Smooth muscle cell (in vitro differentiated cells): Measurements from ENCODE around the gene PTPN18. TPM values are rescaled to one million over a fixed set of nuclear protein-coding genes. Genes with fewer than 3 reads are reported as not detected.

Experiments used
- DNase-seq: peaks from one replicate; lab custom pipeline; 2025; ENCODE audit not compliant: unreplicated experiment; lab: John Stamatoyannopoulos, UW
- H2AFZ ChIP-seq: fragments of 200-600 bp; sonication (generic); 2 replicates; pipeline ENCODE4 v1.6.0; 2016; ENCODE audit warnings: antibody characterized with exemption, low read depth, mild to moderate bottlenecking
- H3F3A ChIP-seq: fragments of 200-600 bp; sonication (generic); 2 replicates; pipeline ENCODE4 v1.6.0; 2017; ENCODE audit warnings: antibody characterized with exemption, low read depth
- H3K27ac ChIP-seq: fragments of 200-600 bp; sonication (generic); 2 replicates; pipeline ENCODE4 v1.5.1; 2016; ENCODE audit warnings: low read depth, mild to moderate bottlenecking
- H3K27me3 ChIP-seq: fragments of 200-600 bp; sonication (generic); 2 replicates; pipeline ENCODE4 v1.6.1; 2016; ENCODE audit warnings: low read depth, mild to moderate bottlenecking
- H3K36me3 ChIP-seq: fragments of 200-600 bp; sonication (generic); 2 replicates; pipeline ENCODE4 v1.5.1; 2016; ENCODE audit warnings: low read depth
- H3K4me1 ChIP-seq: fragments of 200-600 bp; sonication (generic); 2 replicates; pipeline ENCODE4 v1.5.1; 2016; ENCODE audit warnings: low read depth
- H3K4me2 ChIP-seq: fragments of 200-600 bp; sonication (generic); 2 replicates; pipeline ENCODE4 v1.6.0; 2016; ENCODE audit warnings: mild to moderate bottlenecking
- H3K4me3 ChIP-seq: fragments of 200-600 bp; sonication (generic); 2 replicates; pipeline ENCODE4 v1.5.1; 2016; ENCODE audit warnings: mild to moderate bottlenecking
- H3K79me2 ChIP-seq: fragments of 200-600 bp; sonication (generic); 2 replicates; pipeline ENCODE4 v1.6.0; 2016; ENCODE audit warnings: low read depth, mild to moderate bottlenecking
- H3K9ac ChIP-seq: fragments of 200-600 bp; sonication (generic); 2 replicates; pipeline ENCODE4 v1.6.0; 2016; ENCODE audit warnings: low read depth
- H3K9me3 ChIP-seq: fragments of 200-600 bp; sonication (generic); replicated peaks from 2 replicates; pipeline ENCODE4 v1.5.1; 2016; ENCODE audit warnings: low read depth
- H4K20me1 ChIP-seq: fragments of 200-600 bp; sonication (generic); 2 replicates; pipeline ENCODE4 v1.6.0; 2016; ENCODE audit warnings: low read depth
- CTCF ChIP-seq: fragments of 200-600 bp; sonication (generic); IDR thresholded peaks from 2 replicates; pipeline ENCODE4 v1.5.1; 2017; ENCODE audit warnings: borderline replicate concordance, mild to moderate bottlenecking, antibody characterized with exemption; ENCODE audit not compliant: insufficient read depth, poor library complexity, severe bottlenecking
- WGBS: methylation state at CpG from one replicate; pipeline ENCODE4 v1.1.7; 2016; ENCODE audit warnings: low lambda C conversion rate; 5-methylcytosine and 5-hydroxymethylcytosine counted together
- polyA plus RNA-seq: library from polyadenylated mRNA; unstranded; fragments of >200 nt; fragmentation: Nextera tagmentation; extraction: Ambion mirVana; gene quantifications from 2 replicates; pipeline ENCODE4 v1.2.1, GENCODE V29; 2016
- total RNA-seq: library from RNA; depleted of rRNA; stranded (reverse); fragments of >200 nt; gene quantifications from 2 replicates; pipeline ENCODE4 v1.2.3, GENCODE V29; 2014

The PTPN18 gene
- total and polyA plus RNA-seq, 2 experiments from 2014 or later = 4.4 to 10.2 TPM

GRCh38 chr2:130345091-130345490 is 10.8 kb upstream of the PTPN18 start:
- WGBS = 96% methylated on average over 13 of the region's 13 CpGs
- no peak overlapping the region for H3K27ac ChIP-seq
- H3K36me3 ChIP-seq = peaks cover 6% of the 10 kb centered on the region
- no peak overlapping the region for H2AFZ ChIP-seq
- H3K4me2 ChIP-seq = no peak overlapping the region
- no peaks in the 10 kb centered on the region for H3K27me3 ChIP-seq
- DNase-seq = no peak
- H3F3A ChIP-seq = no peaks in the 10 kb centered on the region
- H3K9me3 ChIP-seq = no peaks in the 10 kb centered on the region
- H3K9ac ChIP-seq = no peak overlapping the region
- TF ChIP-seq CTCF = no peak
- peaks cover 10% of the 10 kb centered on the region for H4K20me1 ChIP-seq
- no peak overlapping the region for H3K4me3 ChIP-seq
- peaks cover 11% of the 10 kb centered on the region for H3K79me2 ChIP-seq
- H3K4me1 ChIP-seq = peaks cover 5% of the 10 kb centered on the region

GRCh38 chr2:130345611-130346010 is 10.2 kb upstream of the PTPN18 start:
- Histone ChIP-seq H3K9ac (no peak overlapping the region), H3K4me3 (no peak overlapping the region), H3K9me3 (no peaks in the 10 kb centered on the region), H3K4me1 (peaks cover 5% of the 10 kb centered on the region), H3K27me3 (no peaks in the 10 kb centered on the region), H3F3A (no peaks in the 10 kb centered on the region), H3K4me2 (no peak overlapping the region), H3K27ac (no peak overlapping the region), H3K36me3 (peaks cover 6% of the 10 kb centered on the region), H2AFZ (no peak overlapping the region), H3K79me2 (peaks cover 11% of the 10 kb centered on the region), H4K20me1 (peaks cover 10% of the 10 kb centered on the region)
- no peak for DNase-seq
- WGBS = 98% methylated on average over 20 of the region's 21 CpGs
- TF ChIP-seq CTCF = no peak

GRCh38 chr2:130346041-130346740 is 9.7 kb upstream of the PTPN18 start:
- no peaks in the 10 kb centered on the region for H3K9me3 ChIP-seq
- H2AFZ ChIP-seq = no peak overlapping the region
- no peak overlapping the region for H3K4me3 ChIP-seq
- H3K79me2 ChIP-seq = peaks cover 11% of the 10 kb centered on the region
- H4K20me1 ChIP-seq = peaks cover 10% of the 10 kb centered on the region
- H3F3A ChIP-seq = no peaks in the 10 kb centered on the region
- H3K4me2 ChIP-seq = no peak overlapping the region
- H3K27ac ChIP-seq = no peak overlapping the region
- TF ChIP-seq CTCF = no peak
- WGBS = 96% methylated on average over 26 of the region's 26 CpGs
- H3K36me3 ChIP-seq = peaks cover 6% of the 10 kb centered on the region
- H3K9ac ChIP-seq = no peak overlapping the region
- no peaks in the 10 kb centered on the region for H3K27me3 ChIP-seq
- peaks cover 4% of the 10 kb centered on the region for H3K4me1 ChIP-seq
- DNase-seq = no peak

- H3K4me3 ChIP-seq = no peak overlapping the region
- no peak for DNase-seq
- TF ChIP-seq CTCF = no peak
- no peaks in the 10 kb centered on the region for H3F3A ChIP-seq
- H3K27me3 ChIP-seq = no peaks in the 10 kb centered on the region
- peaks cover 11% of the 10 kb centered on the region for H3K79me2 ChIP-seq
- WGBS = 97% methylated on average over 4 of the region's 4 CpGs
- H3K4me1 ChIP-seq = peaks cover 4% of the 10 kb centered on the region
- H3K27ac ChIP-seq = no peak overlapping the region
- no peak overlapping the region for H3K4me2 ChIP-seq
- H3K9ac ChIP-seq = no peak overlapping the region
- no peak overlapping the region for H2AFZ ChIP-seq
- peaks cover 10% of the 10 kb centered on the region for H4K20me1 ChIP-seq
- H3K36me3 ChIP-seq = peaks cover 6% of the 10 kb centered on the region
- H3K9me3 ChIP-seq = no peaks in the 10 kb centered on the region
Observed at GRCh38 chr2:130346741-130347066, 9.2 kb upstream of the PTPN18 start.
